Stromal cell of bone marrow (primary cell): ENCODE measurements around the gene SBF1.

Source experiments
- DNase-seq: peaks from one replicate; pipeline ENCODE4 v3.0.0-alpha.2; 2012; ENCODE audit warnings: low read depth

The SBF1 gene

GRCh38 chr22:50485221-50486131, 10.6 kb upstream of the SBF1 start:
- no peak for DNase-seq

GRCh38 chr22:50483977-50484853, 9.4 kb upstream of the SBF1 start:
- DNase-seq = no peak

GRCh38 chr22:50483556-50483955, 8.7 kb upstream of the SBF1 start:
- no peak for DNase-seq

GRCh38 chr22:50483106-50483505, 8.3 kb upstream of the SBF1 start:
- DNase-seq = no peak

GRCh38 chr22:50482107-50483074, 7.6 kb upstream of the SBF1 start:
- no peak for DNase-seq

GRCh38 chr22:50481440-50482106, 6.7 kb upstream of the SBF1 start, which contains the start of gene ADM2:
ADM2 (plus strand) TSS chr22:50481543; CDS start chr22:50481848, 305 bp downstream.
- no peak for DNase-seq

- no peak for DNase-seq
Observed at GRCh38 chr22:50481045-50481439, 6.2 kb upstream of the SBF1 start.

- no peak for DNase-seq
Observed at GRCh38 chr22:50479721-50480120, 4.9 kb upstream of the SBF1 start.

- DNase-seq = no peak
Observed at GRCh38 chr22:50477923-50478322, 3.1 kb upstream of the SBF1 start.

GRCh38 chr22:50476868-50477267, 2.0 kb upstream of the SBF1 start:
- no peak for DNase-seq

- no peak for DNase-seq
Observed at GRCh38 chr22:50475652-50476002, 792 bp upstream of the SBF1 start.

- DNase-seq = peak; percentile 21
Observed at GRCh38 chr22:50473855-50474671, 772 bp downstream of the SBF1 start.

- no peak for DNase-seq
Observed at GRCh38 chr22:50473088-50473487, 1.7 kb downstream of the SBF1 start.

- DNase-seq = no peak
Observed at GRCh38 chr22:50471962-50472361, 2.9 kb downstream of the SBF1 start.

GRCh38 chr22:50471197-50471847, 3.5 kb downstream of the SBF1 start:
- DNase-seq = no peak

- DNase-seq = no peak
Observed at GRCh38 chr22:50470491-50470890, 4.3 kb downstream of the SBF1 start.

- no peak for DNase-seq
Observed at GRCh38 chr22:50469377-50470305, 5.2 kb downstream of the SBF1 start.

- no peak for DNase-seq
Observed at GRCh38 chr22:50468626-50469025, 6.2 kb downstream of the SBF1 start.
